Kidney (tissue), 14 donors: ENCODE measurements around the gene PARL. TPM values are rescaled to one million over a fixed set of nuclear protein-coding genes. Genes with fewer than 3 reads are reported as not detected.
A peak's percentile ranks its signal among the peaks of the same experiment; 100 is the strongest.

Source experiments
- DNase-seq, 5 donors: peaks; one replicate each; pipeline ENCODE4 v3.0.0-alpha.2; 2013 to 2020
- FAIRE-seq: peaks from 2 replicates; lab custom pipeline; 2012; peaks lifted over from hg19 to GRCh38; lab: Jason Lieb, UNC
- H3K27ac ChIP-seq, 2 donors: one replicate each; pipeline ENCODE4 v1.7.0; 2013; ENCODE audit warnings: low read depth in 2 of 2, low read length in 2 of 2, inconsistent platforms in 1 of 2
- H3K27me3 ChIP-seq: one replicate; pipeline ENCODE4 v1.7.1; 2013; ENCODE audit warnings: low read length, inconsistent platforms; ENCODE audit not compliant: control insufficient read depth, insufficient read depth
- H3K36me3 ChIP-seq, 3 donors: one replicate each; pipeline versions ENCODE4 v1.7.0 to v1.7.1; 2013; ENCODE audit warnings: low read length in 3 of 3, control low read depth in 1 of 3, inconsistent platforms in 1 of 3; ENCODE audit not compliant: insufficient read depth in 3 of 3, control insufficient read depth in 2 of 3
- H3K4me1 ChIP-seq, 3 donors: one replicate each; pipeline versions ENCODE4 v1.7.0 to v1.7.1; 2013; ENCODE audit warnings: low read length in 3 of 3, inconsistent platforms in 1 of 3, low read depth in 1 of 3; ENCODE audit not compliant: control insufficient read depth in 2 of 3, insufficient read depth in 2 of 3
- H3K4me3 ChIP-seq, 3 donors: one replicate each; pipeline versions ENCODE4 v1.7.0 to v1.8.1; 2013; ENCODE audit warnings: low read length in 3 of 3, control low read depth in 1 of 3, inconsistent platforms in 1 of 3
- H3K9ac ChIP-seq, 3 donors: one replicate each; pipeline versions ENCODE4 v1.7.0 to v1.7.1; 2013; ENCODE audit warnings: low read length in 3 of 3, control low read depth in 1 of 3, inconsistent platforms in 1 of 3
- H3K9me3 ChIP-seq, 3 donors: one replicate each; pipeline versions ENCODE4 v1.7.0 to v1.7.1; 2013; ENCODE audit warnings: low read length in 3 of 3, control low read depth in 1 of 3, inconsistent platforms in 1 of 3; ENCODE audit not compliant: control insufficient read depth in 2 of 3, insufficient read depth in 1 of 3
- intact Hi-C: fragments of 100-400 bp; cut with DNase I; formaldehyde crosslinking; loops from one replicate; pipeline ENCODE4 v1.11.1; 2022
- polyA plus RNA-seq: library from polyadenylated mRNA; stranded (reverse); fragments of 350-450 nt; fragmentation: Illumina TruSeq; extraction: RNeasy Lipid Tissue Mini Kit (QIAGEN cat#74804); gene quantifications from one replicate; pipeline ENCODE4 v1.2.3, GENCODE V29; 2014; ENCODE audit warnings: low read depth, low replicate concordance; ENCODE audit not compliant: insufficient read depth
- total RNA-seq: library from RNA; stranded (reverse); fragmentation: NEBNext Ultra II Directional; extraction: Animal tissue kit (Norgen Biotek cat#: 25700); gene quantifications from one replicate; pipeline ENCODE4 v1.2.1, GENCODE V29; 2021
- TF ChIP-seq, protein P1 (sequence below): IDR thresholded peaks from 3 replicates; pipeline ENCODE4 v1.5.1; 2012; ENCODE audit warnings: mild to moderate bottlenecking, moderate library complexity, borderline replicate concordance; ENCODE audit not compliant: insufficient read depth; ENCODE audit errors: extremely low read depth
- donor health status: control.
- donor health status: control.
- donor health status: control.
- donor health status: control.
- donor health status: control.
- donor health status: DM: yes; HTN: yes; CAD: no.
- donor health status: Normal renal cell carcinoma (clear cell type).

Gene PARL
- total and polyA plus RNA-seq, 2 donors from 2014 or later: 70.2 to 88.8 TPM

DNA sequence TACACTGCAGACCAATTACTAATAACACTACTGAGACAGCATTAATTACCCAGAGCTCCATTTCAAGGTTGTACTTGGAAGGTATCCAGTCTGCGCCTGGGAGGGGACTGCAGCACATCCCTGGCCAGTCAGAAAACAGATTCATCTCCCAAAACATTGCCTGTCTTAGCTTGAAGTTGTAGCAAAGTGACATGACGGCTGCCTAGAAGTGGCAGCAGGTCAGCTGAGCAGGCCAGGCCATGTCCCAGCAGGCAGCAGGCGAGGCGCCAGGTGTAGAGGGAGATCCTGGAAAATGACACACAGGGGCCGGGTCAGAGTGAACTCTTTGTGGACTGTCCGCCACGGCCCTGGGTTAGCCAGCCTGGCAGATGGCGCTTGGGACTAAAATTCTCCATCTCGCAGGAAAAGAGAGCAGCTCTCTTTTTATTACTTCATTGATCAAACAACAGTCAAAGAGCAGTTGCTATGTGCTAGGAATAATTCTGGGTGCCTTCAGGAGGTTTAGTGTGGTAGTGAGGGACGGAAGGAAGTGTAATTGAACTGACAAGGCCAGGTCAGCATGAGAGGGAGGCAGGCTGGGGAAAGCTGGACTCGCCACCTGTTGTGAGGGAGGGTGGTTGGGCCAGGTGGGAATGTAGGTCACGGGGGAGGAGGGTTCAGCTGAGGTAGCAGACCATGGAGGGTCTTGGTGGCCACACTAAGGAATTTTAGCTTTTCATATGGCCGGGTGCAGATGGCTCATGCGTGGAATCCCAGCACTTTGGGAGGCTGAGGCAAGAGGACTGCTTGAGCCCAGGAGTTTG, 58.0 kb downstream of the PARL start:
- H3K36me3 ChIP-seq: peaks cover 0 to 10% (median 8%) of the 10 kb centered on the region in 3 donors
- no peaks in the 10 kb centered on the region for H3K27me3 ChIP-seq
- TF ChIP-seq, protein P1, sequence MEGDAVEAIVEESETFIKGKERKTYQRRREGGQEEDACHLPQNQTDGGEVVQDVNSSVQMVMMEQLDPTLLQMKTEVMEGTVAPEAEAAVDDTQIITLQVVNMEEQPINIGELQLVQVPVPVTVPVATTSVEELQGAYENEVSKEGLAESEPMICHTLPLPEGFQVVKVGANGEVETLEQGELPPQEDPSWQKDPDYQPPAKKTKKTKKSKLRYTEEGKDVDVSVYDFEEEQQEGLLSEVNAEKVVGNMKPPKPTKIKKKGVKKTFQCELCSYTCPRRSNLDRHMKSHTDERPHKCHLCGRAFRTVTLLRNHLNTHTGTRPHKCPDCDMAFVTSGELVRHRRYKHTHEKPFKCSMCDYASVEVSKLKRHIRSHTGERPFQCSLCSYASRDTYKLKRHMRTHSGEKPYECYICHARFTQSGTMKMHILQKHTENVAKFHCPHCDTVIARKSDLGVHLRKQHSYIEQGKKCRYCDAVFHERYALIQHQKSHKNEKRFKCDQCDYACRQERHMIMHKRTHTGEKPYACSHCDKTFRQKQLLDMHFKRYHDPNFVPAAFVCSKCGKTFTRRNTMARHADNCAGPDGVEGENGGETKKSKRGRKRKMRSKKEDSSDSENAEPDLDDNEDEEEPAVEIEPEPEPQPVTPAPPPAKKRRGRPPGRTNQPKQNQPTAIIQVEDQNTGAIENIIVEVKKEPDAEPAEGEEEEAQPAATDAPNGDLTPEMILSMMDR: no peak
- intact Hi-C loops: no loop called here
- H3K4me3 ChIP-seq: no peak overlapping the region
- H3K9me3 ChIP-seq: no peaks in the 10 kb centered on the region
- DNase-seq: peak in 2 of 5 donors; percentile 16 to 19
- no peak for FAIRE-seq
- no peak overlapping the region for H3K9ac ChIP-seq
- peaks cover 0 to 6% (median 3%) of the 10 kb centered on the region in 3 donors for H3K4me1 ChIP-seq
- no peak overlapping the region for H3K27ac ChIP-seq

DNA sequence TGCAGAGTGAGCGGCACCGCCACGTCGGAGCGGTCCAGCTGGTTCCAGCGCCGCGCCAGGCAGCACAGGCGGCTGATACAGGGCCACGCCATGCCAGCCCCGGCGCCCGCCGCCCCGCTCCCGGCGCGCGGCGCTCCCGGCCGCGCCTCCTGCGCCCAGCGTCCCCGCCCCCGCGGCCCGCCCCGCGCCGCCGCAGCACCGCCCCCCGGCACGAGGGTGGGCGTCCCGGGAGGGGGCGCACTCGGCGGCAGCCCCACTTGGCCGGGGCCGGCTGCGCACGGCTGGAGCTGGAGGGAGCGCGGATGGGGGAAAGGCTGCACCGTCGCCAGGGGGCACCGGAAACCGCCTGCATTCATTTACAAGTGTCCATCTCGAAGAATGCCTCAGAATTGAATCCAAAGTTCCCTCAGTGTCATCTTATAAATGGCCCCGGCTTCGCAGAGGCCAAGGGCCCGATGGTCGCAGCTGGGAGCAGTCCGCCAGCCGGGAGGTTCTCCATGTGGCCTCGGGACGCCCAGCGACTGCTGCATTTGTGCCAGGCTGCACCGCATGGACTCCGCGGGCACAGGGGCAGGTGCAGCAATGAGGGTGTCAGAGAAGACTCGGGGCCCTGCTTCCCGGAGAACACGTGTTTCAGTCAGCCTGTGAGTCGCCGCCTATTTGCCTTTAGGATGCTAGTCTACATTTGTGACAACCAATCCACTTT, 59.1 kb downstream of the PARL start, which contains the start of gene MAP6D1:
MAP6D1 (minus strand) TSS at position 122 of the 706 bp plus-strand sequence; CDS start at position 92, 30 bp downstream.
- H3K9me3 ChIP-seq: no peaks in the 10 kb centered on the region
- intact Hi-C loops: no loop called here
- H3K9ac ChIP-seq: peak within 1 kb of the TSS in 1 of 3 donors; percentile 34
- H3K27me3 ChIP-seq: no peaks in the 10 kb centered on the region
- H3K4me1 ChIP-seq: peaks cover 0 to 6% (median 3%) of the 10 kb centered on the region in 3 donors
- DNase-seq (peak in 4 of 5 donors; percentile 78 to 81 (median 80)), FAIRE-seq (no peak)
- H3K36me3 ChIP-seq: peaks cover 0 to 10% (median 8%) of the 10 kb centered on the region in 3 donors
- no peak within 1 kb of the TSS for H3K27ac ChIP-seq
- TF ChIP-seq, protein P1: peak; percentile 9
- H3K4me3 ChIP-seq: peak within 1 kb of the TSS; percentile 16 to 49 (median 19)

DNA sequence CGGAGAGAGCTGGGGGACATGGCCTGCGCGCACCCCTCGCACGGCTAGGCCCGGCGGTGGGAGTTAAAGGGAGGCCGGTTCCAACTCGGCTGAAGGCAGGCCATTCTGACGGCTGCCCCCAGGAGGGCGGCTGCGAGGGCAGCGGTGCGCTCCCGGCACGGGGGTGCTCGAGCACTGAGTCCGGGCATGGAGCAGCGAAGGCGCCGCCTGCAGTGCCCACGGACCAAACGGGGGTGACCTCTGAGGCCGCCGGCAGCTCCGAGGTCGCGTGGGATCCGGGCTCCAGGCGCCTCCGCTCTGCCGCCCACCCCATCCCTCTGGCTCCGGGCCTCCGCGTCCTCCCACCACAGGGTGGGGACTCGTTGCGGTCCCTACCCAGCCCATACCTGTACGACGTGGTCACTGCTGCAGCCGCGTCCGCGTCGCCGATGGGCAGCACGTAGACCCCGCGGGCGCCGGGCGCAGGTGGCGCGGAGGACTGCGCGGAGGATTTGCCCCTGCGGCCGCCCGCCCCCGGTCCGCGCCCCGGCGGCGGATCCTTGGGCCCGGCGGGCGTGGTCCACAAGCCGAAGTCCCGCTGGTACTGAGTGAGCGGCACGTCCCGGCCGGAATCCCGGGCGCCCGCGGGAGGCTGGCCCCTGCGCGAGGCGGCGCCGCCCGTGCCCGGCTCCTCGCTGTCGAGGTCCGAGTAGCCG, 59.8 kb downstream of the PARL start:
- intact Hi-C loops: no loop called here
- Histone ChIP-seq H3K9me3 (no peaks in the 10 kb centered on the region), H3K36me3 (peaks cover 0 to 6% (median 4%) of the 10 kb centered on the region in 3 donors), H3K4me3 (peak overlapping the region; percentile 3 to 49 (median 14)), H3K4me1 (peaks cover 0 to 6% (median 3%) of the 10 kb centered on the region in 3 donors), H3K27ac (no peak overlapping the region), H3K9ac (peak overlapping the region in 1 of 3 donors; percentile 34), H3K27me3 (no peaks in the 10 kb centered on the region)
- TF ChIP-seq, protein P1: no peak
- FAIRE-seq (no peak), DNase-seq (peak in 4 of 5 donors; percentile 16 to 63 (median 26))
